Activated CD8-positive, alpha-beta memory T cell treated with anti-CD3 and anti-CD28 coated beads, Interleukin-2, amount 10 ng/mL, durations not matched to agents 7 days and 5 days (primary cell): ENCODE data around the gene SLC6A20. TPM values are rescaled to one million over a fixed set of nuclear protein-coding genes. Genes with fewer than 3 reads are reported as not detected.

Experiments used
- ATAC-seq: fragments of 150-1000 bp; cut with Tn5 transposase; one replicate; pipeline ENCODE4 v1.10.0; 2021; ENCODE audit warnings: moderate library complexity
- CTCF ChIA-PET: fragments of 350-600 bp; sonication (Branson Sonifier 250); formaldehyde crosslinking; loops from one replicate; lab custom pipeline; 2021; ENCODE audit warnings: antibody characterized with exemption; lab: Charles Lee
- DNase-seq: peaks from one replicate; pipeline ENCODE4 v3.0.0-alpha.2; 2020
- H3K27ac Mint-ChIP-seq: one replicate; pipeline ENCODE4 v1.8.0; 2021; ENCODE audit warnings: mild to moderate bottlenecking, mixed read lengths
- H3K27me3 Mint-ChIP-seq: one replicate; pipeline ENCODE4 v1.8.0; 2021; ENCODE audit warnings: mixed read lengths
- H3K36me3 Mint-ChIP-seq: one replicate; pipeline ENCODE4 v1.8.0; 2021; ENCODE audit warnings: mild to moderate bottlenecking, mixed read lengths
- H3K4me1 Mint-ChIP-seq: one replicate; pipeline ENCODE4 v1.8.0; 2021; ENCODE audit warnings: mixed read lengths
- H3K4me3 Mint-ChIP-seq: one replicate; pipeline ENCODE4 v1.8.0; 2021; ENCODE audit warnings: mild to moderate bottlenecking, moderate library complexity, mixed read lengths
- H3K9me3 Mint-ChIP-seq: one replicate; pipeline ENCODE4 v1.8.0; 2022; ENCODE audit warnings: low read depth, mixed read lengths
- total RNA-seq, 2 experiments: library from RNA; stranded (reverse); gene quantifications; one replicate each; pipeline ENCODE4 v1.2.3, GENCODE V29; 2021

The SLC6A20 gene
- total RNA-seq, 2 experiments from 2014 or later: 0.05 TPM; not detected in 1

GRCh38 chr3:45819543-45819942 is 23.2 kb upstream of the SLC6A20 start:
- DNase-seq (no peak), ATAC-seq (no peak)
- peaks cover 2% of the 10 kb centered on the region for H3K27me3 Mint-ChIP-seq
- peaks cover 3% of the 10 kb centered on the region for H3K36me3 Mint-ChIP-seq
- CTCF ChIA-PET: no interaction called here
- no peak overlapping the region for H3K4me3 Mint-ChIP-seq
- no peaks in the 10 kb centered on the region for H3K9me3 Mint-ChIP-seq
- no peak overlapping the region for H3K27ac Mint-ChIP-seq
- H3K4me1 Mint-ChIP-seq: peaks cover 4% of the 10 kb centered on the region

GRCh38 chr3:45817831-45818522 is 21.6 kb upstream of the SLC6A20 start:
- DNase-seq (no peak), ATAC-seq (peak; percentile 39)
- CTCF ChIA-PET: interaction anchor here (1.1 to 1.2 kb wide), 2 partner anchors 15 to 23 kb away, joined by 3 to 4 read pairs; no protein-coding TSS in a partner anchor
- Mint-ChIP-seq H3K4me1 (peaks cover 4% of the 10 kb centered on the region), H3K9me3 (no peaks in the 10 kb centered on the region), H3K27me3 (peaks cover 2% of the 10 kb centered on the region), H3K36me3 (peaks cover 3% of the 10 kb centered on the region), H3K27ac (no peak overlapping the region), H3K4me3 (no peak overlapping the region)

GRCh38 chr3:45816544-45816943 is 20.2 kb upstream of the SLC6A20 start:
- DNase-seq (no peak), ATAC-seq (no peak)
- peaks cover 3% of the 10 kb centered on the region for H3K36me3 Mint-ChIP-seq
- H3K9me3 Mint-ChIP-seq: no peaks in the 10 kb centered on the region
- no peak overlapping the region for H3K27ac Mint-ChIP-seq
- no peak overlapping the region for H3K4me3 Mint-ChIP-seq
- CTCF ChIA-PET: interaction anchor here (1.1 kb wide), 3 partner anchors 16 to 263 kb away, joined by 3 to 4 read pairs (median 3); no protein-coding TSS in a partner anchor
- H3K27me3 Mint-ChIP-seq: peaks cover 2% of the 10 kb centered on the region
- peaks cover 4% of the 10 kb centered on the region for H3K4me1 Mint-ChIP-seq

GRCh38 chr3:45814322-45814721 is 18.0 kb upstream of the SLC6A20 start:
- Mint-ChIP-seq H3K4me3 (no peak overlapping the region), H3K27ac (no peak overlapping the region), H3K27me3 (peaks cover 5% of the 10 kb centered on the region), H3K9me3 (no peaks in the 10 kb centered on the region), H3K36me3 (peaks cover 3% of the 10 kb centered on the region), H3K4me1 (peaks cover 4% of the 10 kb centered on the region)
- DNase-seq: no peak
- CTCF ChIA-PET: no interaction called here
- no peak for ATAC-seq

- no peak overlapping the region for H3K4me3 Mint-ChIP-seq
- ATAC-seq (no peak), DNase-seq (no peak)
- H3K27ac Mint-ChIP-seq: no peak overlapping the region
- no peaks in the 10 kb centered on the region for H3K9me3 Mint-ChIP-seq
- H3K27me3 Mint-ChIP-seq: peaks cover 7% of the 10 kb centered on the region
- peaks cover 2% of the 10 kb centered on the region for H3K4me1 Mint-ChIP-seq
- H3K36me3 Mint-ChIP-seq: no peaks in the 10 kb centered on the region
- CTCF ChIA-PET: interaction anchor here (1.1 kb wide), 1 partner anchor 23 kb away, joined by 3 read pairs; no protein-coding TSS in a partner anchor
These were observed 11.6 kb upstream of the SLC6A20 start for GRCh38 chr3:45807681-45808540.

GRCh38 chr3:45807133-45807532 is 10.8 kb upstream of the SLC6A20 start:
- Mint-ChIP-seq H3K9me3 (no peaks in the 10 kb centered on the region), H3K36me3 (no peaks in the 10 kb centered on the region), H3K4me3 (no peak overlapping the region), H3K27ac (no peak overlapping the region), H3K4me1 (peaks cover 2% of the 10 kb centered on the region), H3K27me3 (peaks cover 7% of the 10 kb centered on the region)
- CTCF ChIA-PET: interaction anchor here (1.1 kb wide), 1 partner anchor 23 kb away, joined by 3 read pairs; no protein-coding TSS in a partner anchor
- ATAC-seq (no peak), DNase-seq (no peak)

GRCh38 chr3:45806072-45806471 is 9.7 kb upstream of the SLC6A20 start:
- CTCF ChIA-PET: interaction anchor here (1.7 kb wide), 1 partner anchor 149 kb away, joined by 3 read pairs; no protein-coding TSS in a partner anchor

GRCh38 chr3:45803252-45803935 is 7.1 kb upstream of the SLC6A20 start:
- ATAC-seq: no peak
- peaks cover 2% of the 10 kb centered on the region for H3K4me1 Mint-ChIP-seq

More at GRCh38 chr3:45806072-45806471, 9.7 kb upstream of the SLC6A20 start:
- ATAC-seq: no peak
- Mint-ChIP-seq H3K4me1 (peaks cover 2% of the 10 kb centered on the region), H3K9me3 (no peaks in the 10 kb centered on the region), H3K27me3 (peaks cover 12% of the 10 kb centered on the region), H3K27ac (no peak overlapping the region), H3K36me3 (no peaks in the 10 kb centered on the region), H3K4me3 (no peak overlapping the region)
- DNase-seq: no peak

GRCh38 chr3:45802146-45802545 is 5.8 kb upstream of the SLC6A20 start:
- H3K4me1 Mint-ChIP-seq: no peaks in the 10 kb centered on the region
- no peaks in the 10 kb centered on the region for H3K9me3 Mint-ChIP-seq
- H3K27ac Mint-ChIP-seq: no peak overlapping the region
- H3K4me3 Mint-ChIP-seq: no peak overlapping the region
- DNase-seq (no peak), ATAC-seq (no peak)
- CTCF ChIA-PET: no interaction called here
- peaks cover 36% of the 10 kb centered on the region for H3K27me3 Mint-ChIP-seq
- no peaks in the 10 kb centered on the region for H3K36me3 Mint-ChIP-seq

More at GRCh38 chr3:45803252-45803935, 7.1 kb upstream of the SLC6A20 start:
- peaks cover 25% of the 10 kb centered on the region for H3K27me3 Mint-ChIP-seq
- no peak overlapping the region for H3K4me3 Mint-ChIP-seq
- DNase-seq: no peak
- CTCF ChIA-PET: no interaction called here
- no peaks in the 10 kb centered on the region for H3K36me3 Mint-ChIP-seq
- no peak overlapping the region for H3K27ac Mint-ChIP-seq
- H3K9me3 Mint-ChIP-seq: no peaks in the 10 kb centered on the region

- no peak overlapping the region for H3K4me3 Mint-ChIP-seq
- no peak for DNase-seq
- CTCF ChIA-PET: interaction anchor here (0.8 kb wide), 1 partner anchor 40 kb away, joined by 3 read pairs; no protein-coding TSS in a partner anchor
These were observed 4.3 kb upstream of the SLC6A20 start for GRCh38 chr3:45800611-45801010.

GRCh38 chr3:45799586-45799985 is 3.2 kb upstream of the SLC6A20 start:
- Mint-ChIP-seq H3K4me3 (no peak overlapping the region), H3K9me3 (no peaks in the 10 kb centered on the region), H3K27me3 (peaks cover 56% of the 10 kb centered on the region), H3K36me3 (no peaks in the 10 kb centered on the region), H3K4me1 (peaks cover 7% of the 10 kb centered on the region), H3K27ac (no peak overlapping the region)
- DNase-seq: no peak
- ATAC-seq: no peak
- CTCF ChIA-PET: interaction anchor here (0.8 to 0.9 kb wide), 2 partner anchors 26 to 39 kb away, joined by 3 read pairs; no protein-coding TSS in a partner anchor

More at GRCh38 chr3:45800611-45801010, 4.3 kb upstream of the SLC6A20 start:
- no peak for ATAC-seq
- peaks cover 49% of the 10 kb centered on the region for H3K27me3 Mint-ChIP-seq
- no peaks in the 10 kb centered on the region for H3K36me3 Mint-ChIP-seq
- peaks cover 4% of the 10 kb centered on the region for H3K4me1 Mint-ChIP-seq
- H3K9me3 Mint-ChIP-seq: no peaks in the 10 kb centered on the region
- H3K27ac Mint-ChIP-seq: no peak overlapping the region

GRCh38 chr3:45798034-45798433 is 1.7 kb upstream of the SLC6A20 start:
- CTCF ChIA-PET: no interaction called here
- Mint-ChIP-seq H3K36me3 (no peaks in the 10 kb centered on the region), H3K27me3 (peaks cover 71% of the 10 kb centered on the region), H3K4me1 (peaks cover 7% of the 10 kb centered on the region), H3K4me3 (no peak overlapping the region), H3K27ac (no peak overlapping the region), H3K9me3 (no peaks in the 10 kb centered on the region)
- no peak for ATAC-seq
- peak; percentile 38 for DNase-seq
